GM19240 (cell line): ENCODE data around the gene GSK3B.
"Not testable (repeated sequence)": the region's sequence is repeated elsewhere in the genome, so short reads cannot be mapped to it uniquely, and the experiment has no call there.

Experiments
- DNase-seq: peaks from one replicate; pipeline ENCODE4 v3.0.0; 2011; ENCODE audit warnings: low spot score; ENCODE audit not compliant: insufficient read length

The GSK3B gene

GRCh38 chr3:120013481-120013880 lies 80.8 kb downstream of the GSK3B start:
- DNase-seq = no peak

GRCh38 chr3:120005741-120006140 lies 88.5 kb downstream of the GSK3B start:
- not testable (repeated sequence) for DNase-seq

GRCh38 chr3:120004008-120004498 lies 90.2 kb downstream of the GSK3B start:
- not testable (repeated sequence) for DNase-seq

DNA sequence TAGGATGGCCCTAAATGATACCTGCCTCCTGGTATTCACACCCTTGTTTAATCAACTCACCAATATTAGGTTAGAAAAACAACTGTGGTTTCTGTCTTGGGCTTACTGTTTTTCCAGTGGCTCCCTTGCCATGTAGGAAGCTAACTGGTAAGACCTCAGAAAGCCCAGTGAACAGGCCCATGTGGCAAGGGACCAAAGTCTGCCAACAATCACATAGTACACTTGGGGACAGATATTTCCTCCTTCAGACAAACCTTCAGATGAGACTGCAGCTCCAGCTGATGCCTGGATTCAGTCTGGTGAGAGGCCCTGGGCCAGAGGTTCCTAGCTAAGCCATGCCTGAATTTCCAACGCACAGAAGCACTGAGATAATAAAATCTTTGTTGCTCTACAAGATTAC lies 96.1 kb downstream of the GSK3B start:
- DNase-seq = no peak

DNA sequence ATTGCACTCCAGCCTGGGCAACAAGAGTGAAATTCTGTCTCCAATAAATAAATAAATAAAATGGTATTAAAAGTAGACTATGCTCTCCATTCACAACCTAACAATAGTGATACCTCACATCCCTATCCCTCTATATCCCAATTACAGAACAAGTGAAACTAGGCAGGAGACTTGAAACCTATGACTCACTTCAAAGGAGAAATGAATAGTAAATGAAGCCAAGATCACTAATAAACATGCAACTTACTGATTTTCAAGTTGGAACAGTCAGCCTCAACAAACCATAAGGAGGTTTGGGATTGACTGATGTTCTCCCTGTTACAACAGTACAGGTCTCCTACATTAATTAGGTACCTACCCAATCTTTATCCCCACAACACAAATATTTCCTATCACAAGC lies 103.4 kb downstream of the GSK3B start:
- no peak for DNase-seq

DNA sequence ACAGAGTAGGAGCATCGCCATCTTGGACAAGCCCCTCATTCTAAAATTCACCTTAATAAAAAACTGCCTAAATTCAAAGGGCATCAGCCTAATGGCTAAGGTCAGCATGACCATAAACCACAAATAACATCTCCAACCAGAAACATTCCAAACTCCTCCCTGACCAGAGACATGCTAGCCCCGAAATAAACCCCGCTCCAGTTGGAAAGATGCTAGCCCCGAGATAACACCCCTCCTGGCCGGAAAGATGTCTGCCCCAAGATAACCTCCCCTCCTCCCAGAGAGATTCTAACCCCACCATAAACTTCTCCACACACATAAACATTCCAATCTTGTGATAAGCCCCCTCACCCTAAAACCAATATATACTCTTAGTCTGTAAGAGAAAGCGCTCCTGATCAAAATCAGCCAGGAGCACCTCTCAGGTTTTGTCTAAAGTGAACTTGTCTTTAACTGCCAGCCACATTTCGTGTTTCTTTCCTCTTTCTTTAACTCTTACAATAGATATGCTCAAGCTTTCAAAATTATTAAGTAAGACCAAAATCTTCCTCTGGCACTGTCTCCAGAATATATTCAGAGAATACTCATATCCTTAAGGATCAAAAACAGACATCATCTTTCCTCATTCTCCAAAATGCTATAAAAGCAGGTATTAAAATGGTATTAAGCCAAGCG lies 104.1 kb downstream of the GSK3B start:
- DNase-seq = no peak

- not testable (repeated sequence) for DNase-seq
Measured at GRCh38 chr3:119986812-119987211, 107.4 kb downstream of the GSK3B start.

GRCh38 chr3:119981386-119981785 lies 112.9 kb downstream of the GSK3B start:
- DNase-seq = no peak

DNA sequence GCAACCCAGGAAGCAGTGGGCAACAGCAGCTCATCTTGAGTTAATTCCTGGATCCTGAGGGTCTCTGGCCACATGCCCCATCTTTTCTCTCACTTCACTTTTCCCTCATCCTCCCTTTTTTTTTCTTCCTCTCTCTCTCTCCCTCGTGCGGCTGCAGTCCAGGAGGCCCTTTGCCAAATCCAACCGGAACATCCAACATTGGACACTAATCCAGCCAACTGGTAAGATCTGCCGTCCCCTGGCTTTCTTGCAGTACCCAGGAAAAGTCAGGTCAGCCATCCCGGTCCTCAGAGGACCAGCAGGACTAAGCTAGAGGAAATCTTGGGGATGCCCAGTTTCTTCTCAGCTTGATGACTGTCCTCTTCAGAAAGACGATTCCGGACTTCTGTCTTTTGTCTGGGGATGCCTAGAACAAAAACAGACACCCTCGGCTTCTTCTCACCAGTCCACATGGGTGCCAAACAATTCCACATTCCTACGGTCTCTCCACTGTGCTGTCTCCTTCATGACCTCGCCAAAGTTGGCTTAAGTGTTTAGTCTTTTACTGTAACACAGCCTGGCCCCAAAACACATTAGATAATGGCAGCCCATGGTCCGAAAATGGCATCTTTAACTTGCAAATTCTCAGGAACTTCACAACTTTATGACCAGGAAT lies 115.6 kb downstream of the GSK3B start:
- DNase-seq = no peak

DNA sequence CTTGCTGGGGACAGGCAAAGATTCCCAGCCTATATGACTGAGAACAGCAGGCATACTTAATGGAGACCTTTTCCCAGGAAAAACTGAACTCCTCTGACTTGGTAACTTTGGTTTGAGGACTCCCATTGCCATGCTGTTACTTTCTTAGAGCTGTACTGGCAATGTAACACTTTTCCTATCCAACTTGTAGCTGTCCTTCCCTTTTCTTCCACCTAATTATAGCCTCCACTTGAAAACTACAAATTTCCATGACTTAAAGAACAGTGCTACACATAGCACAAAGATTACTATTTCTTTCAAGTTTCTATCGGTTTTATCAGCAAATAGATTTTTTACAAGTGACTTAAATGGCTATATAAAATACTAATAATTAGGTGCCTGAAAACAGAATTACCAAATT lies 116.9 kb downstream of the GSK3B start:
- no peak for DNase-seq

DNA sequence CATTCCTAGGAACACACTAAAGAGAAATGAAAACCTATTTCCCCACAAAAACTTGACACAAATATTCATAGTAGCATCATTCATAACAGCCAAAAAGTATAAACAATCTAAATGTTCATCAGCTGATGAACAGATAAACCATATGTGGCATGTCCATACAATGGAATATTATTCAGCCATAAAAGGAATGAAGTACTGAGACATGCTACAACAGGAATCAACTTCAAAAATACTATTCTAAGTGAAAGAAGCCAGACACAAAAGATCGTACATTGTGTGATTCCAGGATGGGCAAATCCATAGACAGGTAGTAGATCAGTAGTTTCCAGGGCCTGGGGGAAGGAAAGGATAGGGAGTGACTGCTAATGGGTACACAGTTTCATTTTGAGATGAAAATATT lies 118.0 kb downstream of the GSK3B start:
- DNase-seq = no peak

- no peak for DNase-seq
Measured at GRCh38 chr3:119974656-119975055, 119.6 kb downstream of the GSK3B start.

DNA sequence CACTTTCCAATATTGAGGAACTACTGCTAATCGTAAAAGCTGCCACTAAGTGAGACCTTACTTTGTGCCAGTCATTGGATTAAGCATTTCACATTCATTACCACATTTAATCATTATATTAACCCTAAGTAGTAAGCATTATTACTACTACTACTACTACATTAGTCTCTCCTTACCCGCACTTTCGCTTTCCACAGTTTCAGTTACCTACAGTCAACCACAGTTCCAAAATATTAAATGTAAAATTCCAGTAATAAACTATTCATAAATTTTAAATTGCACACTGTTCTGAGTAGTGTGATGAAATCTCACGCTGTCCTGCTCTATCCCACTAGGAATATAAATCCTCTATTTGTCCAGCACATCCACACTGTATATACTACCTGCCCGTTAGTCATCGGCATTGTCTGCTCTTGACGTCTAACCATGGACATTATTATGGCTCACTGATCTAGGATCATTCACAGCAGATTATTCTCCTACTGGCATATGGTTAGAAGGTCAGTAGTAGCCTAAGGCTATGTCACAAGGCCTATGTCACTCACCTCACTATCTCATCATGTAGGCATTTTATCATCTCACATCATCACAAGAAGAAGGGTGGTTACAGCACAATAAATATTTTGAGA lies 121.1 kb downstream of the GSK3B start:
- no peak for DNase-seq

GRCh38 chr3:119969759-119970158 lies 124.5 kb downstream of the GSK3B start:
- DNase-seq = no peak

GRCh38 chr3:119967353-119968006 lies 126.8 kb downstream of the GSK3B start:
- DNase-seq = no peak

DNA sequence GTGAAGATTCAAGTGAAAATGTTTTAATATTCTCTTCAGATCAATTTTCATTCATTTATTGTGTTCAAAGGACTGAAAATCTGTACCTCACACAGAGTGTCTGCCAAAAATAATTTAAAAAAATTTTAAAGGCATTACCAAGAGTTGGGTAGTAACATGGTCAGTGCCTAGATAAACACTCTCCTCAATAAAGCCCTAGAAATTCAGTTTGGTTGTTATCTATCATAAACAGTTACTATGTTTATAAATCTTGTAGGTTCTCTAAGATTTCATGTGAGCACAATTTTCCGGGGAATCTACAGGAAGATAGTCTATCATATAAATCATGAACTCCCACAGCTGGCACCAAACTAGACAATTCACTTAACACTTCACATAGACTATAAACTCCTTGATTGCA lies 128.6 kb downstream of the GSK3B start:
- DNase-seq = no peak

DNA sequence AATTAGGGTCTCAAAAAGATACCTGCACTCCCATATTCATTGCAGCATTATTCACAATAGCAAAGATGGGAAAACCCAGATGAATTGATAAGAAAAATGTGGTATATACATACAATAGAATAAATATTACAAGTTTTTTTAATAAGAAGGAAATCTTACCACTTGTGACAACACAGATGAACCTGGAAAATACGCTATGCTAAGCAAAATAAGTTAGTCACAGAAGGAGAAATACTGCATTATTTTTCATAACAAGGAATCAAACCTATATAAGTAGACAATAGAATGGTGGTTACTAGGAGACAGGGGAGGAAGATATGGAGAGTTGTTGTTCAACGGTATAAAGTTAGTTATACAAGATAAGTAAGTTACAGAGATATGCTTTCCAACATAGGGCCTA lies 130.0 kb downstream of the GSK3B start:
- no peak for DNase-seq

DNA sequence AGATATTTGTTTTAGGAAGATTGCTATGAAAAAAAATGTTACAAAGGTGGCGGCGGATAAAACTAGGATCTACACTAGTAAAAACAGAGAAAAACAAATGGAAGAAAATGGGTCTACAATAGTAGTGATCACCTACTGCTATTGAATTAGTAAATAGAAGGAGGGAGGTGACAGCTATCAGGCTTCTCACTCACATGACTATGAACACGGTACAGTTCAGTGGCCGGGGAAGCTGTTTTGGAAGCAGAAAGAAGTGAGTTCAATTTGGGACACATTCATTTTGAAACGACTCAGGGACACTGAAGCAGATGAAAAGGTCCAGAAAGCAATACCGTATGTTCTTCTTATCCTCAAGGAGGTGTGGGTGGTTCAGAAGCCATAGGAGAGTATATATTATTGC lies 138.3 kb downstream of the GSK3B start:
- DNase-seq = no peak

GRCh38 chr3:119950666-119951325 lies 143.5 kb downstream of the GSK3B start:
- no peak for DNase-seq

- DNase-seq = no peak
Measured at GRCh38 chr3:119945291-119945690, 149.0 kb downstream of the GSK3B start.

DNA sequence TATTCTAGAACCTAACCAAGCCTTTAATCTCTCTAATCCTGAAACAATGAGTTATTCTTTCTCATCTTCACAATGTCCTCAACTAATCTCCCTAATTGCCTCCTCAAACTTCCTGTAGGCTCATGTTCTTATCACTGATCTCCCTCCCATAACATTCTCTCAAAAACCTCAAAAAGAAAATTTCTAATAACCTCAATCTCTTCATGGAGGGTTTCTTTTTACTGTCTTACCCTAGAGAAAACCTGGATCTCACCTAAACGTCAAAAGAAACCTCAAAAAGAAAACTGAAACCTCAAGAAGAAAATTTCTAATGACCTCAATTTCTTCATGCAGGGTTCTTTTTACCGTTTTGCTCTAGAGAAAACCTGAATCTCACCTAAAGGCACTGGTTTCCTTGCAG lies 150.2 kb downstream of the GSK3B start:
- no peak for DNase-seq

- DNase-seq = no peak
Measured at GRCh38 chr3:119939077-119939476, 155.2 kb downstream of the GSK3B start.
